NCI-H2171 (cell line): ENCODE data around the gene ICA1.
"Not testable (repeated sequence)": the region's sequence is repeated elsewhere in the genome, so short reads cannot be mapped to it uniquely, and the experiment has no call there.

Experiments
- DNase-seq: peaks from one replicate; lab custom pipeline; 2025; lab: John Stamatoyannopoulos, UW

Gene ICA1

DNA sequence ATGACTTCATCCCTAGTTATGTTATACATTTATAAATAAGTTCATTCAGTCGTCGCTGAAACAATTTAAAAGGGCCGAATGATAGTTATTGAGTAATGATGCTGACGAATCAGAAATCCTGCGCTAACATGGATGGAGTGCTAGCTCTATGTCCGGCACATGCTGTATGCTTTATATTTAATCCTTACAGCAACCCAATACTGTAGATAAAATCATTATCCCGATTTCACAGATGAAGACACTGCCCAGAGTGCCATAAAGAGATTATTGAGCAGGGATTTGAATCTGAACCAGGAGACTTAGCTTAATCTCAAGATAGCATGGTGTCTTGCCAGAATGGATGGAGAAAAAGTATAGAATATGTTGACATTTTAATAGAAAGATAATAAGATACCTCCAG, 1.1 kb upstream of the ICA1 start:
- no peak for DNase-seq

DNA sequence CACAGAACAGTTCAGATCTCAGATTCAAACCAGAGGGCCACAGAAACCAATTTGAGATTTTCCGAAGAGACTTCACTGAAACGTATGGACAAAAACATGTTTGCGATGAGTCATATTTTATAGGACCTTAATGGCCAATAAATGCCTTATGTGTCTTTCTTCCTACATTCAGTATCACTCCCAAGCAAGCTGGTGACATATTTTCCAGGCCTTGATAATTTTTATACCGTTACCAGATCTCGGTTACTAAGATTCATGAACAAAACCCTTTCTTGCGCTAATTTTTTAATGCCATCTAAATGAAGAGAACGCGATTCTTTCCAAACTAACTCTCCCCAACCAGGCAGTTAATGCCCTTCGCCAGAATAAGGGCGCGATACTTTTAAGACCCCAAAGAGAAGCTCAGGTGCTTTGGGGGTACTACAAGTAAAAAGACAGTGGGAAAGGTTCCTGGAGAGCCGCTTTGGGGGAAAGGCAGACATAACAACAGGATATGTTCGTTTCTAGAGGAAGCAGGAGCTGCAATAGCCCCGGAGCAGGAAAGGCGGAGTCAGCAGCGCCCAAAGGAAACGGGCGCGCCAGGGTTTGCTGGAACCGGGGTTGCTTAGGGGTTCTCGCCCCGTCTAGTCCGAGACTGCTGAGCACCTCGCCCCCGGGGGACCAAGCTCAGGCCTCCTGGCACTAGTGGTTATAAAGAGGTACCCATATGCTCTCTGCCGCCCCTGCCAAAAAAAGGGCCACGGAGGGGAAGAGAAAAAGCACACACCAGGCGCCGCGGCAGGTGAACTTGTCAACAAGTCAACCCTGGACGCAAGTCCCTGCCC, 884 bp downstream of the ICA1 start:
- peak; percentile 65 for DNase-seq

DNA sequence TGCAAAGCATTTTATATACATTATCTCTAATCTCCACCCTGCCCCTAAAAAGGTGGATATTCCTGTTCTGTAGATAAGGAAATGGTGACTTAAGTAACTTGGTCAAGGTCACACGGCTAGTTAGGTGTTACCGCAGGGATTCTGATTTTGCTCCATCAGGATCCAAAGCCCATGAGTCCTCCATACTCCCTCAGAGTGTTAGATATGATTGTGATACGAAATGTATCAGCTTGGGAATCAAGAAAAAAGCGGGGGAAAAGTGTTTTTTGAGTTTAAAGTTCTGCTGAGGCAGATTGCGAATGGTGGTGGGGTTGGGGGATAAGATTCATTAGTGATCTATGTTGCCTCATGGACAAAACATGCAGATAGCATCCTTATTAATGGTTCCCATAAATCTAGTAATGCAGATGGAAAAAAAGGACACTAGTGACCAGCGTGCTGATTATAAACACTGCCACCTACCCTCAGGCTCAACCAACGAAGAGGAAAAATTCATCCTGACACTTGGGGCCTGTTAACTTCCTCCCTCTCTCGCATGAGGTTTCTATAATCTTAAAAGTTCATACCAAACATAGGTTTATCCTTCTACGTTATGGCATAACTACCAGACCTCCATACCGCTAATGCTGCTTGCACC, 2.3 kb downstream of the ICA1 start:
- DNase-seq = no peak

DNA sequence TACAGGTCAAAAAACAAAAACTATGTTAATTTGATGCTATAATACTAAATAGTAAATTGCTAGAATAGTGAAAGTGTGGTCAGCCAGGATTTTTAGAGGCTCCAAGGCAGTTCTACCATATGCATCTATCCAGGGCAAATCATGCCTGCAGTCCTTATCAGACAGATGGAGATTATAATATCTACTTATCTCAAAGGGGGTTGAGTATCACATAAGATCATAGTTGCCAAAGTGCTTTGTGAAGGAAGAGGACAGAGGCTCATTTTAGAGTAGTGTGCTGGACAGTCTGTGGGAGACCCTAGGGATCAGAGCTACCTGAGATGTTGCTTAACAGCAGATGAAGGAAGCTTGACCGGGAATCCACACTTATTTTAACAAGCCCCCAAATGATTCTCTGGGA, 3.2 kb downstream of the ICA1 start:
- DNase-seq = no peak

DNA sequence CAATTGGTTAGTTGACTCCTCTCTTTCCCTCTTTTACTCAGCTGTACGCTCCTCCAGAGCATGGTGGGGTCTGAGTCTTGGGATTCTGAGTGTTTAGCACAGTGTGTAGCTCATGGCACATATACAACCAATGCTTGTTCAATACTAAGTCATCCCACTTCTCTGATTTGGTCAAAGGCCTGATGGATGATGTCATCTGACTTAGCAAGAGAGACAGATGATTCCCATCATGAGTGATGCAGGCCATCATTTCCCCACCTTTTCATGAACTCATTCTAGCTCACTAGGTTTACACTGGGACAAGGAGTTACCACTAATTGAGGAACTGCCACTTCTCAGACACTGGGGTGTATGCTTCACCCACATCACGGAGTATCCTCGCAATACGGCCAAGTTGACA, 3.8 kb downstream of the ICA1 start:
- DNase-seq = no peak

DNA sequence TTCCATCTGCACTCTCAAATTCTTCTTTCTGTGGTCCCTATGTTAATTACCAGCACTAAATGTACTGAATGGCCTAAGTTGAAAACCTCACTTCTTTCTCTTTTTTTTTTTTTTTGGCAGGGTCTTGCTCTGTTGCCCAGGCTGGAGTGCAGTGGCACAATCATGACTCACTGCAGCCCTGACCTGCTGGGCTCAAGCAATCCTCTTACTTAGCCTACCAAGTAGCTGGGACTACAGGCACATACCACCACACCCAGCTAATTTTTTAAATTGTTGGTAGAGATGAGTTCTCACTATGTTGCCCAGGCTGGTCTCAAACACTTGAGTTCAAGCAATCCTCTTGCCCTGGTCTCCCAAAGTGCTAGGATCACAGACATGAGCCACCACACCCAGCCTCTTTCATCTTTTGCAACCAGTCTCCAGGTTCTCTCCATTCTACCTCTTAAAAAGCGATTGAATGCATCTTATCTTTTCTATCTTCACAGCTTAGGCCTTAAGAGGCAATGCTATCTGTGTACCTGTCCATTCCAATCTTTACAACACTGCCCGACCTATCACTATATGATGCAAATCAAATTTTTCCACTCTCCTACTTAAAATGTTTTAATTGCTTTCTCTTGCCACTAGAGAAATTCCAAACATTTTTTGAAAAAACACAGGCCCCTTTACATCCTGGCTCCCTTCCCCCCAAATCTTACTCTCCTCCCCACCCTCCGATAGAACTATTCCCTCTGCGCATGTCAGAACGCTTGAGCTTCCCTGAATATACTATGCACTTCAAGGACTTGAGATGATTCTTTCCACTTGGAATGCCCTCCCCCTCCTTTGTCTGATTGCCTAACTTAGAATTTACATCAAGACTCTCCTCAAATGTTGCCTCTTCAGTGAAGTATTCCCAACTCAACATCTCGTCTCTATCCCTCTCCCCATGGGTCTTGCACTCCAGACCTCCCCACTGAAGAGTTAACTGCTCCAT, 6.0 kb downstream of the ICA1 start:
- DNase-seq = no peak

DNA sequence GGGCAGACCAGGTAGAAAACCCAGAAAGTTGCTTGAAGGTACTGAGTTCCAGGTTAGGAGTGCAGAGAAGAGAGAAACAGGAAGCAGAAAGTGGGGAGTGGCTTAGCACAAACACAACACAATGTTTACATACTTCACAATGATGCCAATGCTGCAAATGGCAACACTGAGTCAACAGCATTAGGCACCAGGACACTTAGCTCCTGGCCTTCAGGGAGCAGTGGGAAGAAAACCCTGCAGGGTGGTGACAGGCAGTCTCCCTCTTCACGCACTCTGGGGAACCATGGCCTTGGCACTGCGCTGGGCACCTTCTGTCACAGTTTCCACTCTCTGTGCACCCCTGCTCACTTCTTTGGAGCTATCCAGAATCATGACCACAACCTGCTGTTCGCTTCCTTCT, 7.3 kb downstream of the ICA1 start:
- no peak for DNase-seq

DNA sequence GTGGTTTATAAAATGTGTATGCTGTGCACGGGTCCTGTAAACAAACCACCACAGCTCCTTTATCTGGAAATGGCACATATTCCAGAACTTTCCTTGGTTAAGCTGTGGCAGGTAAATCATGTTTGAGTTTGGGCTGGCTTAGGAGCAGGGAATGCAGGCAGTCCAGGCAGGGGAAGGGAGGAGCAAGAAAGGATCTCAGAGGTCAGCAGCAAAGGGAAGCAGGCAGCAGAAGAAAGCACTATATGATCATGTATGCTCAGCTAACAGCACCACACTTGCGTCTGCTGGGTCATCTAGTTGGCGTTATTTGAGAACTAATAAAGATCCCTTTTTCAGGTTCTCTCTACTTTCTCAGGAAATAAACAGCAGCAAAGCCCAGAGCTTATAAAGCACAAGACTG, 7.8 kb downstream of the ICA1 start:
- DNase-seq = no peak

DNA sequence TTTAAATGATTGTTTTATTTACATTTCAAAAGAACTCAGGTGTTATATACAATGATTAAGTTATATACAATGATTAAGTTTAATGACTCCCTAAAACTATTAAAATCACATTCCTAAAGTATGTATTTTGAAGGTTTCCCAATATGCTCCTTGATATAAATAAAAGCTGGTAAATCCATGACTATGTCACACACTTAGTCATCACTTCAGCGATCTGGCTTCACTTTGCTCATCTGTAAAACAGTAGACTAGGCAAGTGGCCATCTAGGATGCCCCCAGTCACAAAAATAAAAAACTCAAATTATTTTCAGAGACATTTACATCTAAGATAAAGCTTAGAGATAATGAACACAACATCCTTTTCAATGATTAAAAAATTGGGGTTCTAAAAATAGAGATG, 10.8 kb downstream of the ICA1 start:
- DNase-seq = no peak

DNA sequence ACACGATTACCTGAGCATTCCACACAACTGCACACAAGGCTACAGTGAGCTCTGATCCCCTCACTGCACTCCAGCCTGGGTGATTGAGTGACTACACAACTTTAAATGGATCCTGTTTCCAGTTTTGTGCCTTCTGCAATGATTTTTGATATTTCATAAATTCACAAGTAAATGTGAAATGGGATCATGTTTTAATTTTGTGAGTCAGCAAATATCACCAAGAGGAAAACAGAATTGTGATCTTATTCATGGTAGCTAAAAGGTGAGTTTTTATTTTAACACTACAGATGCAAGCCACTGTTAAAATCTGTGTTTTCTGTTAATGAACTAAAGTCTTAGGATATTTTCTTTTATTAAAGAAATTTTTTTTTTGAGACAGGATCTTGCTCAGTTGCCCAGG, 11.4 kb downstream of the ICA1 start:
- no peak for DNase-seq

DNA sequence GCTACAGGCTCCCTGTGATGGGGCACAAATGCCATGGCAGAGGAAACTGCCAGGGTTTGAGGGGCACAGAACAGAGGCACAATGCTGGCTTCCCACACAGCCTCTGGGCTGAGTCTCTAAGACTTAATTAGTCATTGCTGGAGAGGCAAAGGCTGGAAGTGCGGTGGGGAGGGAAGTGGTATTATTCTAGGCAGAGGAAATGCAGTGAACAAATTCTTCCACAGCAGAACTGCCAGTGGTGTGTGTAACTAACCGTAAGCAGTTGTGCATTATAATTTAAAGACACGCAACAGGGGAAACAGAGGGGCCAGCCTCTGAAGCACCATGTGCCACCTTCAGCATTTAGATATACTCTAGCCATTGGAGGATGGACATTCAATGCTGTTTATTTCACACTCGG, 12.8 kb downstream of the ICA1 start:
- no peak for DNase-seq

DNA sequence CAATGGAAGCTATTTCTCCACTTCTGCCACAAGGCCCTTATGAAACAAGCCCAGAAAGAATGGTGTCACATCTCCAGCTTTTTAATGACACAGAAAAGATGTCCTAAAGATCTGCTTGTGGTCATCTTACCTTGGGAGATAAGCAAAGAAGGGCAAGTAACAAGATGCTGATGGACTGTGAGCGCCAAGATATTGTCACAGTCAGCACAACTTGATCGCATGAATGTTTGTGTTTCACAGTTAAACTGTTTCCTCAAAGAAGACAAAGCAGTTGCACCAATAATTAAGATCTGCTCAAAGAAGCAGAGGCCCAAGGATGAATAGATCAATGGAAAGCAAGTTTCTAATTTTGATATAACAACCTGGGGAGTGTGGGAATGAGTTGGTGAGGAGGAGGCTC, 15.9 kb downstream of the ICA1 start:
- DNase-seq = no peak

DNA sequence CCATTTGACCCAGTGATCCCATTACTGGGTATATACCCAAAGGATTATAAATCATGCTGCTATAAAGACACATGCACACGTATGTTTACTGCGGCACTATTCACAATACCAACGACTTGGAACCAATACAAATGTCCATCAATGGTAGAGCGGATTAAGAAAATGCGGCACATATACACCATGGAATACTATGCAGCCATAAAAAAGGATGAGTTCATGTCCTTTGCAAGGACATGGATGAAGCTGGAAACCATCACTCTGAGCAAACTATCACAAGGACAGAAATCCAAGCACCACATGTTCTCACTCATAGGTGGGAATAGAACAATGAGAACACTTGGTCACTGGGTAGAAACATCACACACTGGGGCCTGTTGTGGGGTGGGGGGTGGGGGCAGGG, 16.9 kb downstream of the ICA1 start:
- not testable (repeated sequence) for DNase-seq

DNA sequence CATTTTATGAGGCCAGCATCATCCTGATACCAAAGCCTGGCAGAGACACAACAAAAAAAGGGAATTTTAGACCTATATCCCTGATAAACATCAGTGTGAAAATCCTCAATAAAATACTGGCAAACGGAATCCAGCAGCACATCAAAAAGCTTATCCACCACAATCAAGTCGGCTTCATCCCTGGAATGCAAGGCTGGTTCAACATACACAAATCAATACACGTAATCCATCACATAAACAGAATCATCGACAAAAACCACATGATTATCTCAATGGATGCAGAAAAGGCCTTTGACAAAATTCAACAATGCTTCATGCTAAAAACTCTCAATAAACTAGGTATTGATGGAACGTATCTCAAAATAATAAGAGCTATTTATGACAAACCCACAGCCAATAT, 18.9 kb downstream of the ICA1 start:
- not testable (repeated sequence) for DNase-seq

DNA sequence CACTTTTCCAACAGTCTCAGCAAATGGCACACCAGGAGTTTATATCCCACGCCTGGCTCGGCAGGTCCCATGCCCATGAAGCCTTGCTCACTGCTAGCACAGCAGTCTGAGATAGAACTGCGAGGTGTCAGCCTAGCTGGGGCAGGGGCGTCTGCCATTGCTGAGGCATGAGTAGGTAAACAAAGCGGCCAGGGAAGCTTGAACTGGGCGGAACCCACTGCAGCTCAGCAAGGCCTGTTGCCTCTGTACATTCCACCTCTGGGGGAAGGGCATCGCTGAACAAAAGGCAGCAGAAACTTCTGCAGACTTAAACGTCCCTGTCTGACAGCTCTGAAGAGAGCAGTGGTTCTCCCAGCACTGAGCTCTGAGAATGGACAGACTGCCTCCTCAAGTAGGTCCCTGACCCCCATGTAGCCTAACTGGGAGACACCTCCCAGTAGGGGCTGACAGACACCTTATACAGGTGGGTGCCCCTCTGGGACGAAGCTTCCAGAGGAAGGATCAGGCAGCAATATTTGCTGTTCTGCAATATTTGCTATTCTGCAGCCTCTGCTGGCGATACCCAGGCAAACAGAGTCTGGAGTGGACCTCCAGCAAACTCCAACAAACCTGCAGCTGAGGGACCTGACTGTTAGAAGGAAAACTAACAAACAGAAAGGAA, 22.1 kb downstream of the ICA1 start:
- DNase-seq = not testable (repeated sequence)

DNA sequence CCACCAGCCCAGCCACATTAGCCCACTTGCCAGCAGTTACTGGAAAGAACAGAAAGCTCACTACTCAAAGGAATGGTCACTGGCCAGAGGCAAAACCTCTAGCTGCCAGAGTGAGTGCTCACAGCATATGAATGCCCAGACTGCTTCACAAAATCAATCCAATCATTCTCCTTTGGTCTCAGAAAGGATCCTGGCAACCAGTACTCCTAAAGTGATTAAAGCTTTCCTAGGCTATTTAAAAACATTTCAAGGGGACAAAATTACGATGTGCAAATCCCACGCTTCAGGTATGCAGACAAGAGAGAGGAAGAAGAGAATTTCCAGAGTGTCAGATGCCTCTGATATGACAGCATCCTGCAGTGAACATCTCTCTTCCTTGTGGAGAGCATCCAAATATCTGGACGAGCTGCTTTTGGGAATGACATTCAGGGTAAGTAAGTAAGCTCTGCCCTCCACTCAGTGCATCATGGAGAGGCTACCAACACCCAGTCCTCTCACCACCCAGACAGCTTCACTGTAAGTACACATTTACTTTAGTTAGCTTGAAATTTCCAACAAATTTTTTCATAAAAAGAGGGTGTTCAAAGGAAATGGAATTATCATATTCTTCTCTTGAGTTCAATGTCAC, 25.1 kb downstream of the ICA1 start:
- no peak for DNase-seq

DNA sequence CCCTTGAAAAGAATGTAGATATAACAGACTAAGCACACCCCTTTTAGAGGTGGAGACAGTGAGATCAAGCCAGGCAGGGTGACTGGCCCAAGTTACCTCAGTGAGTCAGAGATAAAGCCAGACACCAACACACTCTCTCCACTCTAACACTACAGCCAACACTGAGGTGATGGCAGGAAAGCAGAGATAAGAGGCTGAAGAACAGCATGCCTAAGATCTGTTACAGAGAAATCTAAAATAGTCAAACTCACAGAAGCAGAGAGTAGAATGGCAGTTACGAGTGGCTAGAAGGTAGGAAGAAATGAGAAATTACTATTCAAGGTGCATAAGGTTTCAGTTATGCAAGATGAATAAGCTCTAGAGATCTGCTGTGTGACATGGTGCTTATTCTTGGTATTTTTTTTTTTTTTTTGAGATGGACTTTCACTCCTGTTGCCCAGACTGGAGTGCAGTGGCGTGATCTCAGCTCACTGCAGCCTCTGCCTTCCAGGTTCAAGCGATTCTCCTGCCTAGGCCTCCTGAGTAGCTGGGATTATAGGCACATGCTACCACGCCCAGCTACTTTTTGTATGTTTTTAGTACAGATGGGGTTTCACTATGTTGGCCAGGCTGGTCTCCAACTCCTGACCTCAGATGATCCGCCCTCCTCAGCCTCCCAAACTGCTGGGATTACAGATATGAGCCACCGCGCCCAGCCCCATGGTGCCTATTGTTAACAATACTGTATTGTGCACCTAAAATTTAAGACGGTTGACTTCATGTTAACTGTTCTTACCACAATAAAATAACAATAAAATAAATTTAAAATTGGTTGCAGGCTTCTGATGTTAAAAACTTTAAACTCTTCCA, 28.7 kb downstream of the ICA1 start:
- no peak for DNase-seq

DNA sequence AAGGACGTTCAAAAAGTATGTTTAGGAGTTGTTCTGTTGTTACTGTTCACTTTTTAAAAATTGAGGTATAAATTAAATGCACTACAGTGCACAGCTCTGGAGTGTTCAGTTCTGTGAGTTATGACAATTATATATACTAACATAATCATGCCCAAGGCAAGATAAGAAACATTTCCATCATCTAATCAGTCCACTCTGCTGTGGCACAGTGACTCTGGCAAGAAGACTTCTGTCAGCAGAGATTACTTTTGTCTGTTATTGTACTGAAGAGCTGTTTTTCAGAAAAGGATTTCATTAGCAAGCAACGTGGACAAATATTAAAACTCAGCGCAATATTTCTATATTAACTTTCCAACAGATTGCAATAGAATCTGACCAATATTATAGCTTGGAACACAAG, 32.0 kb downstream of the ICA1 start:
- no peak for DNase-seq

DNA sequence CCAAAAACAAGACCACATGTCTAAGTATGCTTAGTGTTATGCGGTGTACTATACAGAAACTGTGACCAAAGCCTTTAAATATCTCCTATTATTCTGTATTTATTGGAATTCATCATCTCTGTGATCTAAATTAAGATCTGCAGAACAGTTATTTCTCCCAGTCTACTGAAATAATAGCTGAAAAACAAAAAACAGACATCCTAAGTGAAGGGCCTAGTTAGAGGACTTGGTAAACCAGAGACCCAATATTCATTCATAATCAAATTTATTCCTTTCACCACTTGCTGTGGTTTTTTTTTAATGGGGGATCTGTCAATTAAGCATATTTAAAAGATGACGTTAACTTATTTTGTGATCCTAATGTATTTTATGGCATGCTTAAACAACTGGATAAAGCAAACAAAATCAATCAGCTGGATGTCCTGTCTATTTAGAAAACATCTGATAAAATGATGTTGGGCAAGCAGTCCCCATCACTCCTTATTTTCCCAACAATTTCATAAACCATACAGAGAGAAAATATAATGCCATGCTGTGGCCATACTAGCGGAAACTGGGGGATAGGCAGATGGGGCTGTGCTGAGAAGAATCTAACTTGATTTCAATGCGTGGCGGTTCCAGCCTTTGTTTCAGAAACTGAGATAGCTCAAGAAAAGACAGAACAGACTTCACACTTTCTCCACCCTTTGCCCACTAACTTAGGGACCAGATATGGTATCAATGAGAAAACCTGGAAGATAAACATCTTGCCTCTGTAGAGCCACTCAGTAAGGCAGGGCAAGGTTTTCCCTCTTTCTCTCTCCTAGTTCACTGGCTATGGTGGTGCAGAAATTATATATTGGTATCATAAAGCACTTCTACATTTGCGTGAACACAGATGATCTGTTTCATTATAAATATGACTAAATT, 32.9 kb downstream of the ICA1 start:
- no peak for DNase-seq

DNA sequence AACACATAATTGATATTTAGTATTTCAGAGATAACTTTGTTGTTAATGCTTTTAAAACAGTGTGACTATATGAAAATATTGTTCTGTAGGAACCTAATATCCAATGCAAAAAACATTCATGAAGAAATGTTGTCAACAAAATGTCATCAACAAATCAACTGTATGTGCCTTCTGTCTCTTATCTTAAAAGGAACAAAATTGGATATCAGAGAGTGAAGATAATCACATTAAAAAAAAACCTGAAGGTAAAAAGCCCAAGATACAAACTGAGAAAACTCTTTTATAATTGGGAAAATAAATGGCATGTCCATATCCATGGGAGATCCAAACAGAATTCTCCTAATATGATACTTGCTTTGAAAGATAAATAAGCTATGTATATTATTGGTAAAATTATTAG, 33.9 kb downstream of the ICA1 start:
- no peak for DNase-seq
